ENCODE data around the gene DUSP12. TPM values are rescaled to one million over a fixed set of nuclear protein-coding genes. Genes with fewer than 3 reads are reported as not detected.
A peak's percentile ranks its signal among the peaks of the same experiment; 100 is the strongest.

Gene DUSP12
- 10 to 100 TPM; 12.7 to 40.3 (median 24.1) TPM for total RNA-seq
- polyA plus RNA-seq = 10 to 100 TPM; 13.6 to 21.0 (median 17.5) TPM

DNA sequence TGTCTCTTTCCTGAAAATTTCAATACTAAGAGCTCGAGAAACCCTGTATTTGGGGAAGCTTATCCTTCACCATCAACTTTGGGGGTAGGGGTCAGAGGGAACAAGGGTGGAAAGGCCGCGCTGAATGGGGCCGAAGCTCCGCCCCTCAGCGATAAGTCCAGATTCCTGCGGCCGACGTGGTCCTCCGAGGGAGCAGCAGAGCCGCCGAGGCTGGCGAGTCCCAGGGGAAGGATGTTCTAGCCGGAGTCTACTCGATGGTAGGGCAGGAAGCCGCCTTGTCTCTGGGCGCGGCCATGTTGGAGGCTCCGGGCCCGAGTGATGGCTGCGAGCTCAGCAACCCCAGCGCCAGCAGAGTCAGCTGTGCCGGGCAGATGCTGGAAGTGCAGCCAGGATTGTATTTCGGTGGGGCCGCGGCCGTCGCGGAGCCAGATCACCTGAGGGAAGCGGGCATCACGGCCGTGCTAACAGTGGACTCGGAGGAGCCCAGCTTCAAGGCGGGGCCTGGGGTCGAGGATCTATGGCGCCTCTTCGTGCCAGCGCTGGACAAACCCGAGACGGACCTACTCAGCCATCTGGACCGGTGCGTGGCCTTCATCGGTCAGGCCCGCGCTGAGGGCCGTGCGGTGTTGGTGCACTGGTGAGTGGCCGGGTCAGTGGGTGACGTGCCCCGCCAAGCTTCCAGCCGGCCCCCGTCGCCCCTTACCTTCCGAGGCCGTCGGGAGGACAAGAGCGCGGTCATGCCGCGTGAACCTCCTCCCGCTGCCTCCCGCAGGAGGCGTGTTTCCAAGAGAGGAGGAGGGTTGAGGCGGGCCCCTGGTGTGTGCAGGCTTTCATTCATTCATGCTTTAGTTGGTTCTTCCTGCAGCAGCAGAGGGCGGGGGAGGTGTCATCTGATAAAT lies at the start of gene DUSP12:
DUSP12 (plus strand) TSS at position 278 of the 899 bp plus-strand sequence; CDS start at position 294, 16 bp downstream.
- Histone ChIP-seq H3K36me3 (peaks cover 0 to 37% (median 28%) of the 10 kb centered on the region in 4 donors), H3K27me3 (no peaks in the 10 kb centered on the region), H3K4me1 (peaks cover 0 to 25% (median 12%) of the 10 kb centered on the region in 4 donors), H3K9me3 (no peaks in the 10 kb centered on the region), H3K27ac (peak within 1 kb of the TSS; percentile 83 to 94 (median 87)), H3K4me3 (peak within 1 kb of the TSS; percentile 74 to 94 (median 74))
- intact Hi-C loops (cut with DNase I) = loop anchor here (10.0 kb wide), 2 partner anchors 185 to 265 kb away; no protein-coding TSS in a partner anchor
- peak; percentile 96 for DNase-seq
- 0 to 1% methylated on average over 65 of the region's 65 CpGs for WGBS, 2 donors
- TF ChIP-seq POLR2AphosphoS5 (IDR thresholded peaks at IDR 0.05) (peak in 3 of 4 donors; percentile 68 to 70 (median 69)), EP300 (IDR thresholded peaks at IDR 0.05) (no peak)

DNA sequence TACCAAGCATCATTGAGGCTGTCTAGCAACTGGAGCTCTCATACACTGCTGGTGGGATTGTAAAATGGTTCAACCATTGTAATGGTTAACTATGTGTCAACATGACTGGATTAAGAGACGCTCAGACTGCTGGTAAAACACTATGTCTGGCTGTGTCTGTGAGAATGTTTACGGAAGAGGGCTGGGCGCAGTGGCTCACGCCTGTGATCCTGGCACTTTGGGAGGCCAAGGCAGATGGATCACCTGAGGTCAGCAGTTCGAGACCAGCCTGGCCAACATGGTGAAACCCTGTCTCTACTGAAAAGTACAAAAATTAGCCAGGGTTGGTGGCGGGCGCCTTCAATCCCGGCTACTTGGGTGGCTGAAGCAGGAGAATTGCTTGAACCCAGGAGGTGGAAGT lies 47.3 kb upstream of the DUSP12 start:
- intact Hi-C loops (cut with DNase I) = no loop called here
- TF ChIP-seq POLR2A (IDR thresholded peaks at IDR 0.05) (no peak), POLR2AphosphoS5 (IDR thresholded peaks at IDR 0.05) (no peak), EP300 (IDR thresholded peaks at IDR 0.05) (no peak)
- TF ChIP-seq, protein P1, sequence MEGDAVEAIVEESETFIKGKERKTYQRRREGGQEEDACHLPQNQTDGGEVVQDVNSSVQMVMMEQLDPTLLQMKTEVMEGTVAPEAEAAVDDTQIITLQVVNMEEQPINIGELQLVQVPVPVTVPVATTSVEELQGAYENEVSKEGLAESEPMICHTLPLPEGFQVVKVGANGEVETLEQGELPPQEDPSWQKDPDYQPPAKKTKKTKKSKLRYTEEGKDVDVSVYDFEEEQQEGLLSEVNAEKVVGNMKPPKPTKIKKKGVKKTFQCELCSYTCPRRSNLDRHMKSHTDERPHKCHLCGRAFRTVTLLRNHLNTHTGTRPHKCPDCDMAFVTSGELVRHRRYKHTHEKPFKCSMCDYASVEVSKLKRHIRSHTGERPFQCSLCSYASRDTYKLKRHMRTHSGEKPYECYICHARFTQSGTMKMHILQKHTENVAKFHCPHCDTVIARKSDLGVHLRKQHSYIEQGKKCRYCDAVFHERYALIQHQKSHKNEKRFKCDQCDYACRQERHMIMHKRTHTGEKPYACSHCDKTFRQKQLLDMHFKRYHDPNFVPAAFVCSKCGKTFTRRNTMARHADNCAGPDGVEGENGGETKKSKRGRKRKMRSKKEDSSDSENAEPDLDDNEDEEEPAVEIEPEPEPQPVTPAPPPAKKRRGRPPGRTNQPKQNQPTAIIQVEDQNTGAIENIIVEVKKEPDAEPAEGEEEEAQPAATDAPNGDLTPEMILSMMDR (IDR thresholded peaks at IDR 0.05) = no peak
- DNase-seq = no peak
- 36 to 68% methylated on average over 8 of the region's 8 CpGs for WGBS, 2 donors
- no peaks in the 10 kb centered on the region for H3K27me3 ChIP-seq
- H3K4me3 ChIP-seq = no peak overlapping the region
- no peaks in the 10 kb centered on the region for H3K36me3 ChIP-seq
- H3K9me3 ChIP-seq = no peaks in the 10 kb centered on the region
- no peaks in the 10 kb centered on the region for H3K4me1 ChIP-seq
- H3K27ac ChIP-seq = no peak overlapping the region

DNA sequence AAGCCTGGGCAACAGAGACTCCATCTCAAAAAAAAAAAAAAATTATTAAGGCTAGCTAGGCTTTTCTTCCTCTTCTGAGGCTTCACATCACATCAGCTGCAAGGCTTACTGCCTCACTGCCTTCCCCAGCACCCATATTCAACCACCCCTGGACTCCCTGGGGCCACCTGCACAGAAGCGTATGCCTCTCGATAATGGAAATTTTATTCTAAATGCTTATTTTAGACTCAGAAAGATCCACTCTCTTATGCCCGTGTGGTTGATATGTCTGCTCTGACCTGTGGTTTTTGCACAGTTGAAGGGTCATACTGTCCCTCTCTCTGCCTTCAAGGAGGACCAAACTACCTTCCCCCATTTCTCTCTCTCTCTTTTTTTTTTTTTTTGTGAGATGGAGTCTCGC lies 44.0 kb upstream of the DUSP12 start:
- H3K9me3 ChIP-seq = no peaks in the 10 kb centered on the region
- no peak overlapping the region for H3K27ac ChIP-seq
- intact Hi-C loops (cut with DNase I) = no loop called here
- no peak for DNase-seq
- TF ChIP-seq EP300 (IDR thresholded peaks at IDR 0.05) (no peak), POLR2AphosphoS5 (IDR thresholded peaks at IDR 0.05) (no peak), POLR2A (IDR thresholded peaks at IDR 0.05) (no peak)
- TF ChIP-seq, protein P1 (IDR thresholded peaks at IDR 0.05) = no peak
- no peak overlapping the region for H3K4me3 ChIP-seq
- H3K36me3 ChIP-seq = no peaks in the 10 kb centered on the region
- H3K4me1 ChIP-seq = no peaks in the 10 kb centered on the region
- 66 to 95% methylated on average over 4 of the region's 4 CpGs for WGBS, 2 donors
- no peaks in the 10 kb centered on the region for H3K27me3 ChIP-seq

- no peaks in the 10 kb centered on the region for H3K36me3 ChIP-seq
- DNase-seq = no peak
- TF ChIP-seq POLR2A (IDR thresholded peaks at IDR 0.05) = no peak
- TF ChIP-seq, protein P1 (IDR thresholded peaks at IDR 0.05) = no peak
- TF ChIP-seq POLR2AphosphoS5 (IDR thresholded peaks at IDR 0.05) = no peak
- no peak for TF ChIP-seq EP300 (IDR thresholded peaks at IDR 0.05)
- 86 to 89% methylated on average over 3 of the region's 3 CpGs for WGBS, 2 donors
- no peaks in the 10 kb centered on the region for H3K27me3 ChIP-seq
- H3K4me3 ChIP-seq = no peak overlapping the region
- intact Hi-C loops (cut with DNase I) = no loop called here
- H3K27ac ChIP-seq = no peak overlapping the region
- H3K9me3 ChIP-seq = no peaks in the 10 kb centered on the region
- no peaks in the 10 kb centered on the region for H3K4me1 ChIP-seq
These were observed 43.5 kb upstream of the DUSP12 start for GRCh38 chr1:161706113-161706481.
